Endodermal cell (in vitro differentiated cells): ENCODE data around the gene CHD2. TPM values are rescaled to one million over a fixed set of nuclear protein-coding genes. Genes with fewer than 3 reads are reported as not detected.

Experiments
- DNase-seq: peaks from one replicate; pipeline ENCODE4 v3.0.0-alpha.2; 2017
- H3K27ac ChIP-seq: 2 replicates; pipeline ENCODE4 v1.5.1; 2013; ENCODE audit warnings: mild to moderate bottlenecking, low read depth, low read length, moderate library complexity
- H3K27me3 ChIP-seq: 2 replicates; pipeline ENCODE4 v1.6.1; 2013; ENCODE audit warnings: mild to moderate bottlenecking, low read length, moderate library complexity; ENCODE audit not compliant: insufficient read depth, control insufficient read depth, poor library complexity, severe bottlenecking
- H3K36me3 ChIP-seq: 2 replicates; pipeline ENCODE4 v1.7.0; 2013; ENCODE audit warnings: mild to moderate bottlenecking, low read length, moderate library complexity; ENCODE audit not compliant: control insufficient read depth, insufficient read depth
- H3K4me1 ChIP-seq: one replicate; pipeline ENCODE4 v1.7.0; 2013; ENCODE audit warnings: low read length; ENCODE audit not compliant: control insufficient read depth, insufficient read depth
- H3K4me3 ChIP-seq: 2 replicates; pipeline ENCODE4 v1.5.1; 2013; ENCODE audit warnings: mild to moderate bottlenecking, low read length, moderate library complexity
- H3K9ac ChIP-seq: 2 replicates; pipeline ENCODE4 v1.6.1; 2013; ENCODE audit warnings: mild to moderate bottlenecking, low read length, moderate library complexity; ENCODE audit not compliant: poor library complexity, severe bottlenecking; ENCODE audit errors: extremely low read depth
- H3K9me3 ChIP-seq: 2 replicates; pipeline ENCODE4 v1.6.1; 2013; ENCODE audit warnings: mild to moderate bottlenecking, low read length, moderate library complexity; ENCODE audit not compliant: control insufficient read depth
- H3K27ac Mint-ChIP-seq: 2 replicates; pipeline ENCODE4 v1.8.0; 2020; ENCODE audit warnings: mixed read lengths
- H3K27me3 Mint-ChIP-seq: 2 replicates; pipeline ENCODE4 v1.8.0; 2021; ENCODE audit warnings: mild to moderate bottlenecking, mixed read lengths; ENCODE audit not compliant: insufficient read depth
- H3K36me3 Mint-ChIP-seq: 2 replicates; pipeline ENCODE4 v1.8.0; 2020; ENCODE audit warnings: low read depth, mixed read lengths
- H3K4me1 Mint-ChIP-seq: 2 replicates; pipeline ENCODE4 v1.8.0; 2020; ENCODE audit warnings: mixed read lengths
- H3K4me3 Mint-ChIP-seq: 2 replicates; pipeline ENCODE4 v1.8.0; 2020; ENCODE audit warnings: mild to moderate bottlenecking, moderate library complexity, mixed read lengths
- H3K9me3 Mint-ChIP-seq: 2 replicates; pipeline ENCODE4 v1.8.0; 2020; ENCODE audit warnings: mild to moderate bottlenecking, mixed read lengths
- CTCF ChIP-seq: fragments of 200-600 bp; sonication (generic); conservative IDR thresholded peaks from 2 replicates; pipeline ENCODE4 v1.5.0; 2021; ENCODE audit warnings: antibody characterized with exemption, mild to moderate bottlenecking
- WGBS, 2 experiments: methylation state at CpG; one replicate each; pipeline versions ENCODE4 v1.1.5 to v1.1.7; 2013; ENCODE audit warnings: missing lambda C conversion rate in 2 of 2, mixed read lengths in 1 of 2; ENCODE audit not compliant: insufficient coverage in 1 of 2, insufficient read length in 1 of 2; 5-methylcytosine and 5-hydroxymethylcytosine counted together
- total RNA-seq, 2 donors: library from RNA; stranded (reverse); fragmentation: NEBNext Ultra II Directional in 1 of 2; extraction: Animal tissue kit (Norgen Biotek cat#: 25700) in 1 of 2; gene quantifications; 2 replicates in 1 of 2; 3 replicates in 1 of 2; pipeline ENCODE4 v1.2.1, GENCODE V29; 2021

The CHD2 gene
- total RNA-seq, 2 donors from 2014 or later: 116 to 127 TPM

GRCh38 chr15:92968926-92969651 lies 69.0 kb downstream of the CHD2 start:
- peaks cover 94% of the 10 kb centered on the region for H3K36me3 ChIP-seq
- no peaks in the 10 kb centered on the region for H3K27me3 ChIP-seq
- H3K4me3 ChIP-seq: no peak overlapping the region
- peaks cover 86% of the 10 kb centered on the region for H3K36me3 Mint-ChIP-seq
- WGBS, 2 experiments: 97% methylated on average over 5 of the region's 5 CpGs; no CpG with 5 or more reads in 1 of the 2 experiments
- TF ChIP-seq CTCF: peak; percentile 49
- H3K27me3 Mint-ChIP-seq: no peaks in the 10 kb centered on the region
- H3K4me1 ChIP-seq: no peaks in the 10 kb centered on the region
- H3K4me3 Mint-ChIP-seq: no peak overlapping the region
- H3K27ac ChIP-seq: no peak overlapping the region
- no peaks in the 10 kb centered on the region for H3K9me3 ChIP-seq
- no peaks in the 10 kb centered on the region for H3K9me3 Mint-ChIP-seq
- DNase-seq: no peak
- no peak overlapping the region for H3K9ac ChIP-seq
- H3K27ac Mint-ChIP-seq: no peak overlapping the region
- no peaks in the 10 kb centered on the region for H3K4me1 Mint-ChIP-seq

- WGBS, 2 experiments: 91% methylated on average over 1 of the region's 1 CpG; no CpG with 5 or more reads in 1 of the 2 experiments
- H3K9me3 Mint-ChIP-seq: no peaks in the 10 kb centered on the region
- no peak overlapping the region for H3K4me3 Mint-ChIP-seq
- H3K4me1 Mint-ChIP-seq: no peaks in the 10 kb centered on the region
- Histone ChIP-seq H3K4me3 (no peak overlapping the region), H3K27me3 (no peaks in the 10 kb centered on the region), H3K9ac (no peak overlapping the region), H3K9me3 (no peaks in the 10 kb centered on the region), H3K4me1 (no peaks in the 10 kb centered on the region), H3K36me3 (peaks cover 98% of the 10 kb centered on the region), H3K27ac (no peak overlapping the region)
- H3K27me3 Mint-ChIP-seq: no peaks in the 10 kb centered on the region
- H3K36me3 Mint-ChIP-seq: peaks cover 84% of the 10 kb centered on the region
- no peak for DNase-seq
- H3K27ac Mint-ChIP-seq: no peak overlapping the region
- no peak for TF ChIP-seq CTCF
These were observed 70.5 kb downstream of the CHD2 start for GRCh38 chr15:92970656-92971055.

- WGBS, 2 experiments: 87% methylated on average over 1 of the region's 1 CpG; no CpG with 5 or more reads in 1 of the 2 experiments
- Histone ChIP-seq H3K27me3 (no peaks in the 10 kb centered on the region), H3K36me3 (peaks cover 98% of the 10 kb centered on the region), H3K4me1 (no peaks in the 10 kb centered on the region), H3K4me3 (no peak overlapping the region), H3K9me3 (no peaks in the 10 kb centered on the region), H3K27ac (no peak overlapping the region), H3K9ac (no peak overlapping the region)
- H3K9me3 Mint-ChIP-seq: no peaks in the 10 kb centered on the region
- no peak overlapping the region for H3K27ac Mint-ChIP-seq
- H3K36me3 Mint-ChIP-seq: peaks cover 87% of the 10 kb centered on the region
- no peaks in the 10 kb centered on the region for H3K4me1 Mint-ChIP-seq
- no peak overlapping the region for H3K4me3 Mint-ChIP-seq
- no peak for DNase-seq
- TF ChIP-seq CTCF: no peak
- H3K27me3 Mint-ChIP-seq: no peaks in the 10 kb centered on the region
These were observed 71.0 kb downstream of the CHD2 start for GRCh38 chr15:92971081-92971480.
